Peyer's patch (tissue), 4 donors: ENCODE data around the gene VANGL2. TPM values are rescaled to one million over a fixed set of nuclear protein-coding genes. Genes with fewer than 3 reads are reported as not detected.

Source experiments
- DNase-seq, 3 donors: peaks; one replicate each; pipeline ENCODE4 v3.0.0-alpha.2; 2017 to 2019
- H3K27ac ChIP-seq, 4 donors: fragments of 200-600 bp; sonication (generic); one replicate each; pipeline ENCODE4 v1.5.1; 2016 to 2019
- H3K27me3 ChIP-seq, 2 donors: fragments of 200-600 bp; sonication (generic); one replicate each; pipeline ENCODE4 v1.5.1; 2019
- H3K36me3 ChIP-seq, 3 donors: fragments of 200-600 bp; sonication (generic); one replicate each; pipeline ENCODE4 v1.5.1; 2016 to 2019
- H3K4me1 ChIP-seq, 4 donors: fragments of 200-600 bp; sonication (generic); one replicate each; pipeline ENCODE4 v1.5.1; 2016 to 2019
- H3K4me3 ChIP-seq, 4 donors: fragments of 200-600 bp; sonication (generic); 1 replicate in 3 of 4; 2 replicates in 1 of 4; pipeline ENCODE4 v1.5.1; 2016 to 2019; ENCODE audit warnings: mild to moderate bottlenecking in 1 of 4
- H3K9me3 ChIP-seq, 4 donors: fragments of 200-600 bp; sonication (generic); one replicate each; pipeline ENCODE4 v1.5.1; 2016 to 2019; ENCODE audit warnings: mild to moderate bottlenecking in 1 of 4
- POLR2A ChIP-seq, 2 donors: fragments of 450-650 bp; IDR thresholded peaks; one replicate each; pipeline ENCODE4 v1.5.1; 2017; ENCODE audit warnings: antibody characterized with exemption in 2 of 2, mild to moderate bottlenecking in 2 of 2, moderate library complexity in 2 of 2
- total RNA-seq, 4 donors: library from RNA; depleted of rRNA; stranded (reverse); fragments of >200 nt; gene quantifications; one replicate each; pipeline ENCODE4 v1.1.0, GENCODE V29; 2016
- TF ChIP-seq, protein P1 (sequence below), 6 experiments: fragments of 450-650 bp in 4 of 6; fragments of 200-600 bp in 2 of 6; sonication (generic) in 1 of 6; IDR thresholded peaks; one replicate each; pipeline ENCODE4 v1.5.1; 2017 to 2019; ENCODE audit warnings: antibody characterized with exemption in 6 of 6, mild to moderate bottlenecking in 3 of 6, moderate library complexity in 1 of 6

Gene VANGL2
- total RNA-seq, 4 donors from 2014 or later: 2.1 to 6.8 (median 4.1) TPM

DNA sequence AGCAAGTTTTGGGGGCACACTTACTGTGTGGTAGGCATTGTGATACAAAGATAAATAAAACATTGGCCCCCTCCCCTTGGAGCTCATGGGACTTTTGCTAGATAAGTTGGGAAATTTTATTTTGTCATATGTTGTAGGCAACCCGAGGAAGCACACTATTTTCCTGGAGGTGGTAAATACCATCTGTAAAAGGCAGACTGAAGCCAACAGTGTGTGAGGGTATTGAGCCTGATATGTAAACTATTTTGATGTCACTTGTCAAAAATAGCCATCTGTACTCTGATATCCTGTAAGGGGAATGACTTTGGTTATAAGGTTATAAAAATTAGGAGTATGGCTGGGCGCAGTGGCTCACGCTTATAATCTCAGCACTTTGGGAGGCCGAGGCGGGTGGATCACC lies 30.6 kb downstream of the VANGL2 start:
- peaks cover 0 to 24% (median 7%) of the 10 kb centered on the region in 4 donors for H3K4me1 ChIP-seq
- DNase-seq: no peak
- no peaks in the 10 kb centered on the region for H3K27me3 ChIP-seq
- TF ChIP-seq, protein P1, sequence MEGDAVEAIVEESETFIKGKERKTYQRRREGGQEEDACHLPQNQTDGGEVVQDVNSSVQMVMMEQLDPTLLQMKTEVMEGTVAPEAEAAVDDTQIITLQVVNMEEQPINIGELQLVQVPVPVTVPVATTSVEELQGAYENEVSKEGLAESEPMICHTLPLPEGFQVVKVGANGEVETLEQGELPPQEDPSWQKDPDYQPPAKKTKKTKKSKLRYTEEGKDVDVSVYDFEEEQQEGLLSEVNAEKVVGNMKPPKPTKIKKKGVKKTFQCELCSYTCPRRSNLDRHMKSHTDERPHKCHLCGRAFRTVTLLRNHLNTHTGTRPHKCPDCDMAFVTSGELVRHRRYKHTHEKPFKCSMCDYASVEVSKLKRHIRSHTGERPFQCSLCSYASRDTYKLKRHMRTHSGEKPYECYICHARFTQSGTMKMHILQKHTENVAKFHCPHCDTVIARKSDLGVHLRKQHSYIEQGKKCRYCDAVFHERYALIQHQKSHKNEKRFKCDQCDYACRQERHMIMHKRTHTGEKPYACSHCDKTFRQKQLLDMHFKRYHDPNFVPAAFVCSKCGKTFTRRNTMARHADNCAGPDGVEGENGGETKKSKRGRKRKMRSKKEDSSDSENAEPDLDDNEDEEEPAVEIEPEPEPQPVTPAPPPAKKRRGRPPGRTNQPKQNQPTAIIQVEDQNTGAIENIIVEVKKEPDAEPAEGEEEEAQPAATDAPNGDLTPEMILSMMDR (IDR thresholded peaks at IDR 0.05): no peak
- no peak for TF ChIP-seq POLR2A (IDR thresholded peaks at IDR 0.05)
- H3K4me3 ChIP-seq: no peak overlapping the region
- H3K36me3 ChIP-seq: no peaks in the 10 kb centered on the region
- peak overlapping the region in 1 of 4 donors; percentile 71 for H3K27ac ChIP-seq
- H3K9me3 ChIP-seq: no peaks in the 10 kb centered on the region

DNA sequence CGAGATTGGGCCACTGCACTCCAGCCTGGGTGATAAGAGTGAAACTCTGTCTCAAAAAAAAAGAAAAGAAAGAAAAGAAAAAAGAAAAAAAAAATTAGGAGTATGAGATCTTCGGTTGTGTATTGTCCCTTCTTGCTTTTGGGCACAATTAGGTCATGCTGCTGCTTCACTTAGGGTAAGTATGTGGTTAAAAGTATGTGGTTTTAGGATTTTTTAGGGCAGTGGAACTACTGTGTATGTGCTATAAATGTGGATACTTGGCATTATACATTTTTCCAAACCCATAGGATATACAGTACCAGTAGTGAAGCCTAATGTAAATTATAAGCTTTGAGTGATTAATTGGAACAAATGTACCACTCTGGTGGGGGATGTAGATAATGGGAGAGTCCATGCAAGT lies 31.2 kb downstream of the VANGL2 start:
- Histone ChIP-seq H3K27me3 (no peaks in the 10 kb centered on the region), H3K4me3 (no peak overlapping the region), H3K9me3 (no peaks in the 10 kb centered on the region), H3K27ac (peak overlapping the region in 1 of 4 donors; percentile 71), H3K36me3 (no peaks in the 10 kb centered on the region), H3K4me1 (peaks cover 0 to 24% (median 7%) of the 10 kb centered on the region in 4 donors)
- TF ChIP-seq POLR2A (IDR thresholded peaks at IDR 0.05): no peak
- TF ChIP-seq, protein P1 (IDR thresholded peaks at IDR 0.05): no peak
- DNase-seq: no peak

DNA sequence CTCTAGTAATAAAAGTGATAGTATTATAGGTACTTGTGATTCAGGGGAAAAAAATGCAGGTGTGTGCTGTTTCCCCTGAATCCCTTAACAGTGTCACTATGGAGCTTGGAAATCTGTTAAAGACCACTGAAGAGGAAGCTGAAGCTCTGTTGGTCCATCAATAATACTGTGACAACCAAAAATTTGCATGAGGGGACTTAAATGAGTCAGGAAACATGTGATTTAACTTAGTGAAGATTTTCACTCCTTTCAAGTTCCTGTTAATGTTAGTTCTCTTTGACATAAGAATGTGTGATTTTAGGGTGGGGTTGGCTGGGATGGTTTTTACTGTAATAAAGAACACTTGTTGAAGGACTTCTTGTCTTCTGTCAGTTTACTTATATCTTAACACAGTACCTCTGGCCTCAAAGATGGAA lies 32.0 kb downstream of the VANGL2 start:
- Histone ChIP-seq H3K4me3 (no peak overlapping the region), H3K36me3 (no peaks in the 10 kb centered on the region), H3K9me3 (no peaks in the 10 kb centered on the region), H3K27me3 (no peaks in the 10 kb centered on the region), H3K27ac (peak overlapping the region in 2 of 4 donors; percentile 38 to 71), H3K4me1 (peaks cover 0 to 27% (median 8%) of the 10 kb centered on the region in 4 donors)
- no peak for DNase-seq
- TF ChIP-seq POLR2A (IDR thresholded peaks at IDR 0.05): no peak
- TF ChIP-seq, protein P1 (IDR thresholded peaks at IDR 0.05): no peak

DNA sequence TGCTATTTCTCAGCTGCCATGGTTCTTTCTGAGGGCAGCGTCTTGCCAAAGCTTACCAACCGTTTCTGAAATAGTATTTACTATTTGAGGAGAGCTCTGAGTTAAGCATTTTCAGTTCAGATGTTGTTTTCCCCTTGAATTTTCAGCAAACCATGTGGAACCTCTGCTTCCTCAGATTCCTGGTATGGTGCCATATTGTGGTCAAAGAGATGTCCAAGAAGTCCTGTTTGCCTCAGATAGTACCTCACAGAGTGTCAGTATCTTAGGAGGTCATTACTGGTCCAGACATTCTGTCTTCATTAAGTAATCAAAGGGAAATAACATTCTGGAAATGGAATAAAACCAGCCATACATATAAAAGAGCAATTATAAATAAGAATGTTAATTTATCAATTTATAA lies 36.6 kb downstream of the VANGL2 start:
- no peak for TF ChIP-seq POLR2A (IDR thresholded peaks at IDR 0.05)
- TF ChIP-seq, protein P1 (IDR thresholded peaks at IDR 0.05): no peak
- Histone ChIP-seq H3K27me3 (no peaks in the 10 kb centered on the region), H3K4me1 (peaks cover 0 to 14% (median 4%) of the 10 kb centered on the region in 4 donors), H3K36me3 (no peaks in the 10 kb centered on the region), H3K9me3 (no peaks in the 10 kb centered on the region), H3K4me3 (no peak overlapping the region), H3K27ac (peak overlapping the region in 2 of 4 donors; percentile 65 to 77)
- no peak for DNase-seq

DNA sequence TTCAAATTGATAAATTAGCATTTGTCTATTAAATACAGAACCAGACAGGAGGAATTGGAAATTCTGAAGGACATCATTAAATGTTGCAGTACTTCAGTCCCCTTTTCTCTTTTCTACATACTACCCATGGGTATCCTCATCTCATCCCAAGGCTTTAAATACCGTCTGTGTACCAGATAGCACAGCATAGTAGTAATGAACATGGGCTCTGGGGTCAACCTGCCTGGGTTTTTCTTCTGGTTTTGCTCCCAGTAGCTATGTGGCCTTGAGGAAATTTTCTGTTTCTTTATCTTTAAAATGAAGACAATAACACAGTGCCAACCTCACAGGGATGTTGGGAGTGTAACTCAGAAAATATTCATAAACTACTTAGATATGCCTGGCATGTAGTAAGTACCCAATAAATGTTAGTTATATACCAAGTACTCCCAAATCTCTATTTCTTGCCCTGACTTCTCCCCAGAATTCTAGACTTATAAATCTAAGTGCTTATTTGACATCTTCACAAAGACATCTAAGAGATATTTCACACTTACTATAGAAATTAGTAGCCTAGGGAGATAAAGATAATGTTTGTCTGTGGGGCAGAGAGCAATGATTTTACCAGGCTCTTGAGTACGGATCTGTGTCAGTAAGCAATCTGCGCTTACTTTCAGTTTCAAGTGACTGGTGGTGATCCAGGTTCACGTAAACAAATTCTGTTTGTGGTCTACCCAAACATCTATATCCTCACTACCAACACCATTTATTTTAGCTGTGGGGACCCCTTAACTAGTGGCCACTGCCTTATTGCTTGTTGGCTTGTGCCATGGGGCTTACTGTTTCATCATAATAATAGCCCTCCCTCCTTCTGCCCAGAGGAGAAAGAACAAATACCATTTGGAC lies 37.3 kb downstream of the VANGL2 start:
- Histone ChIP-seq H3K4me3 (peak overlapping the region in 2 of 4 donors; percentile 16 to 45), H3K4me1 (peaks cover 0 to 7% (median 1%) of the 10 kb centered on the region in 4 donors), H3K9me3 (no peaks in the 10 kb centered on the region), H3K36me3 (no peaks in the 10 kb centered on the region), H3K27me3 (no peaks in the 10 kb centered on the region), H3K27ac (peak overlapping the region; percentile 43 to 77 (median 70))
- TF ChIP-seq, protein P1 (IDR thresholded peaks at IDR 0.05): no peak
- TF ChIP-seq POLR2A (IDR thresholded peaks at IDR 0.05): no peak
- DNase-seq: no peak
